MM.1S (cell line): ENCODE results near the gene GLS.

Source experiments
- CTCF ChIP-seq: fragments of 300-600 bp; sonication (generic); IDR thresholded peaks from 2 replicates; pipeline ENCODE4 v1.5.1; 2016; ENCODE audit warnings: antibody characterized with exemption, low read length, mixed read lengths
- EZH2 ChIP-seq: fragments of 300-600 bp; sonication (generic); optimal IDR thresholded peaks from 2 replicates; pipeline ENCODE3; 2017; ENCODE audit warnings: low read depth, mild to moderate bottlenecking, antibody characterized with exemption, low read length, mixed read lengths

GRCh38 chr2:190835303-190835930, 45.2 kb upstream of the GLS start:
- no peak for TF ChIP-seq CTCF
- no peak for TF ChIP-seq EZH2
